HG03108 (cell line): ENCODE results near the gene URAD.

Source experiments
- ATAC-seq: cut with Tn5 transposase; IDR thresholded peaks from one replicate; pipeline ENCODE4 v1.9.1; 2021; ENCODE audit warnings: moderate library complexity; ENCODE audit not compliant: unreplicated experiment

Gene URAD

GRCh38 chr13:28001049-28001448 is 12.6 kb upstream of the URAD start:
- ATAC-seq: no peak

- ATAC-seq: no peak
Observed at GRCh38 chr13:28000567-28000966, 12.1 kb upstream of the URAD start.

- no peak for ATAC-seq
Observed at GRCh38 chr13:27997904-27998522, 9.5 kb upstream of the URAD start.

GRCh38 chr13:27991881-27992280 is 3.4 kb upstream of the URAD start:
- ATAC-seq: no peak

- no peak for ATAC-seq
Observed at GRCh38 chr13:27985600-27985999, 2.9 kb downstream of the URAD start.

- no peak for ATAC-seq
Observed at GRCh38 chr13:27982361-27982760, 6.1 kb downstream of the URAD start.

GRCh38 chr13:27981006-27981708 is 7.3 kb downstream of the URAD start:
- ATAC-seq: no peak

- no peak for ATAC-seq
Observed at GRCh38 chr13:27980280-27980998, 8.1 kb downstream of the URAD start.

- no peak for ATAC-seq
Observed at GRCh38 chr13:27979765-27980279, 8.7 kb downstream of the URAD start.

GRCh38 chr13:27979001-27979643 is 9.4 kb downstream of the URAD start:
- no peak for ATAC-seq

- no peak for ATAC-seq
Observed at GRCh38 chr13:27978301-27978968, 10.1 kb downstream of the URAD start.

GRCh38 chr13:27977476-27978300 is 10.8 kb downstream of the URAD start:
- no peak for ATAC-seq

- ATAC-seq: no peak
Observed at GRCh38 chr13:27976362-27977091, 12.0 kb downstream of the URAD start.

GRCh38 chr13:27975564-27976361 is 12.7 kb downstream of the URAD start:
- ATAC-seq: no peak

GRCh38 chr13:27973961-27974662 is 14.4 kb downstream of the URAD start:
- no peak for ATAC-seq

- ATAC-seq: no peak
Observed at GRCh38 chr13:27973291-27973690, 15.2 kb downstream of the URAD start.

- ATAC-seq: no peak
Observed at GRCh38 chr13:27972478-27972820, 16.0 kb downstream of the URAD start.
